ENCODE data around the gene NEMP2.

NEMP2 gene

GRCh38 chr2:190534310-190535120 is at the start of gene NEMP2:
Gene NEMP2, minus strand, starts transcription at chr2:190534722. Its CDS starts 67 bp downstream, at chr2:190534655.
- intact Hi-C loops (cut with DNase I) = loop anchor here (2.0 to 10.0 kb wide), 2 partner anchors 70 to 114 kb away; partner anchors contain the start of gene NAB1

GRCh38 chr2:190583507-190584337 is 49.2 kb upstream of the NEMP2 start:
- no peak for DNase-seq
- intact Hi-C loops (cut with DNase I) = no loop called here

More at GRCh38 chr2:190534310-190535120, at the start of gene NEMP2:
- DNase-seq = peak; percentile 44 to 96 (median 74)

GRCh38 chr2:190582736-190583506 is 48.4 kb upstream of the NEMP2 start:
- intact Hi-C loops (cut with DNase I) = no loop called here
- DNase-seq = no peak

GRCh38 chr2:190582019-190582418 is 47.5 kb upstream of the NEMP2 start:
- no peak for DNase-seq
- intact Hi-C loops (cut with DNase I) = no loop called here

- intact Hi-C loops (cut with DNase I) = no loop called here
- DNase-seq = no peak
Observed at GRCh38 chr2:190579915-190580846, 45.7 kb upstream of the NEMP2 start.

- intact Hi-C loops (cut with DNase I) = no loop called here
- no peak for DNase-seq
Observed at GRCh38 chr2:190579058-190579410, 44.5 kb upstream of the NEMP2 start.

GRCh38 chr2:190578158-190579057 is 43.9 kb upstream of the NEMP2 start:
- intact Hi-C loops (cut with DNase I) = no loop called here
- DNase-seq = peak in 3 of 10 donors; percentile 34 to 82 (median 70)

- intact Hi-C loops (cut with DNase I) = no loop called here
- DNase-seq = no peak
Observed at GRCh38 chr2:190576573-190576972, 42.1 kb upstream of the NEMP2 start.

GRCh38 chr2:190575263-190575662 is 40.7 kb upstream of the NEMP2 start:
- intact Hi-C loops (cut with DNase I) = no loop called here
- DNase-seq = no peak

- DNase-seq = no peak
- intact Hi-C loops (cut with DNase I) = no loop called here
Observed at GRCh38 chr2:190574169-190574568, 39.6 kb upstream of the NEMP2 start.

- intact Hi-C loops (cut with DNase I) = no loop called here
- no peak for DNase-seq
Observed at GRCh38 chr2:190572246-190572645, 37.7 kb upstream of the NEMP2 start.

- intact Hi-C loops (cut with DNase I) = no loop called here
- no peak for DNase-seq
Observed at GRCh38 chr2:190571686-190572085, 37.2 kb upstream of the NEMP2 start.

GRCh38 chr2:190570871-190571270 is 36.3 kb upstream of the NEMP2 start:
- intact Hi-C loops (cut with DNase I) = no loop called here
- DNase-seq = no peak

GRCh38 chr2:190569994-190570755 is 35.7 kb upstream of the NEMP2 start:
- intact Hi-C loops (cut with DNase I) = no loop called here
- DNase-seq = no peak

- intact Hi-C loops (cut with DNase I) = no loop called here
- DNase-seq = no peak
Observed at GRCh38 chr2:190564838-190565237, 30.3 kb upstream of the NEMP2 start.

- DNase-seq = no peak
- intact Hi-C loops (cut with DNase I) = no loop called here
Observed at GRCh38 chr2:190563646-190564045, 29.1 kb upstream of the NEMP2 start.

GRCh38 chr2:190563109-190563508 is 28.6 kb upstream of the NEMP2 start:
- DNase-seq = no peak
- intact Hi-C loops (cut with DNase I) = no loop called here

GRCh38 chr2:190562121-190562520 is 27.6 kb upstream of the NEMP2 start:
- intact Hi-C loops (cut with DNase I) = no loop called here
- no peak for DNase-seq
